Muscle layer of duodenum (tissue), 2 donors: Measurements from ENCODE around the gene POLRMT.

Experiments
- H3K27ac ChIP-seq: one replicate; pipeline ENCODE4 v1.7.0; 2013; ENCODE audit warnings: mild to moderate bottlenecking, low read length
- H3K27me3 ChIP-seq: one replicate; pipeline ENCODE4 v1.7.0; 2013; ENCODE audit warnings: low read depth, mild to moderate bottlenecking, control low read depth, low read length
- H3K36me3 ChIP-seq, 2 donors: one replicate each; pipeline ENCODE4 v1.7.0; 2013; ENCODE audit warnings: low read length in 2 of 2, control low read depth in 1 of 2, mild to moderate bottlenecking in 1 of 2; ENCODE audit not compliant: insufficient read depth in 2 of 2, control insufficient read depth in 1 of 2
- H3K4me1 ChIP-seq, 2 donors: one replicate each; pipeline ENCODE4 v1.7.0; 2013; ENCODE audit warnings: low read length in 2 of 2, mild to moderate bottlenecking in 2 of 2, control low read depth in 1 of 2, moderate library complexity in 1 of 2; ENCODE audit not compliant: insufficient read depth in 2 of 2, control insufficient read depth in 1 of 2
- H3K4me3 ChIP-seq, 2 donors: one replicate each; pipeline ENCODE4 v1.7.0; 2013; ENCODE audit warnings: low read length in 2 of 2, low read depth in 1 of 2, mild to moderate bottlenecking in 1 of 2
- H3K9me3 ChIP-seq, 2 donors: one replicate each; pipeline ENCODE4 v1.7.0; 2013; ENCODE audit warnings: low read length in 2 of 2, control low read depth in 1 of 2, mild to moderate bottlenecking in 1 of 2; ENCODE audit not compliant: control insufficient read depth in 1 of 2
- donor health status: healthy.

POLRMT gene

GRCh38 chr19:594265-594870 lies 39.0 kb downstream of the POLRMT start:
- Histone ChIP-seq H3K4me1 (peaks cover 0 to 7% of the 10 kb centered on the region in 2 donors), H3K36me3 (no peaks in the 10 kb centered on the region), H3K9me3 (no peaks in the 10 kb centered on the region), H3K4me3 (no peak overlapping the region), H3K27ac (no peak overlapping the region), H3K27me3 (peaks cover 8% of the 10 kb centered on the region)

- Histone ChIP-seq H3K36me3 (no peaks in the 10 kb centered on the region), H3K4me1 (peaks cover 0 to 16% of the 10 kb centered on the region in 2 donors), H3K9me3 (no peaks in the 10 kb centered on the region), H3K27me3 (peaks cover 16% of the 10 kb centered on the region), H3K27ac (no peak overlapping the region), H3K4me3 (no peak overlapping the region)
Measured at GRCh38 chr19:593505-593904, 39.8 kb downstream of the POLRMT start.

GRCh38 chr19:593055-593454 lies 40.3 kb downstream of the POLRMT start:
- H3K27me3 ChIP-seq, result peaks cover 18% of the 10 kb centered on the region

DNA sequence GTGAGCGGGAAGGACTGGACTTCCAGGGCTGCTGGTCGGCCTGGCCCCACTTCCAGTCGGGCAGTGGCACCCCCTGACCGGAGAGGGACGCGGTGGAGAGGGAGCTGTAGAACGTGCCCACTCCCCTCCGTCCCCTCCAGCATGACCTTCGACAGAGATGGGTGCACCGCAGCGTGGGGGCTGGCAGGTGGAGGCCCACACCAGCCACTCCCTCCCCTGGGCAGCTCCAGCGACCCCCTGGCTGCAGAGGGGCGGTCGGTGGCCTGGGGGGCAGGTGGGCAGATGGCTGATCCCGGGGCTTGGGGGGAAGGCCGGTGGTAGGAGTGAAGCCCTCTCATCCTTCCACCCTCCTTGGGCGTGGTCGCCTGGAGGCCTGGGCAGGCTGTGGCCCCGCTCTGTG lies 41.2 kb downstream of the POLRMT start:
- Histone ChIP-seq H3K27ac (no peak overlapping the region), H3K4me3 (no peak overlapping the region), H3K36me3 (no peaks in the 10 kb centered on the region), H3K27me3 (peaks cover 18% of the 10 kb centered on the region), H3K4me1 (peaks cover 0 to 23% of the 10 kb centered on the region in 2 donors), H3K9me3 (no peaks in the 10 kb centered on the region)

More at GRCh38 chr19:593055-593454, 40.3 kb downstream of the POLRMT start:
- Histone ChIP-seq H3K4me1 (peaks cover 0 to 20% of the 10 kb centered on the region in 2 donors), H3K36me3 (no peaks in the 10 kb centered on the region), H3K27ac (no peak overlapping the region), H3K9me3 (no peaks in the 10 kb centered on the region), H3K4me3 (no peak overlapping the region)

DNA sequence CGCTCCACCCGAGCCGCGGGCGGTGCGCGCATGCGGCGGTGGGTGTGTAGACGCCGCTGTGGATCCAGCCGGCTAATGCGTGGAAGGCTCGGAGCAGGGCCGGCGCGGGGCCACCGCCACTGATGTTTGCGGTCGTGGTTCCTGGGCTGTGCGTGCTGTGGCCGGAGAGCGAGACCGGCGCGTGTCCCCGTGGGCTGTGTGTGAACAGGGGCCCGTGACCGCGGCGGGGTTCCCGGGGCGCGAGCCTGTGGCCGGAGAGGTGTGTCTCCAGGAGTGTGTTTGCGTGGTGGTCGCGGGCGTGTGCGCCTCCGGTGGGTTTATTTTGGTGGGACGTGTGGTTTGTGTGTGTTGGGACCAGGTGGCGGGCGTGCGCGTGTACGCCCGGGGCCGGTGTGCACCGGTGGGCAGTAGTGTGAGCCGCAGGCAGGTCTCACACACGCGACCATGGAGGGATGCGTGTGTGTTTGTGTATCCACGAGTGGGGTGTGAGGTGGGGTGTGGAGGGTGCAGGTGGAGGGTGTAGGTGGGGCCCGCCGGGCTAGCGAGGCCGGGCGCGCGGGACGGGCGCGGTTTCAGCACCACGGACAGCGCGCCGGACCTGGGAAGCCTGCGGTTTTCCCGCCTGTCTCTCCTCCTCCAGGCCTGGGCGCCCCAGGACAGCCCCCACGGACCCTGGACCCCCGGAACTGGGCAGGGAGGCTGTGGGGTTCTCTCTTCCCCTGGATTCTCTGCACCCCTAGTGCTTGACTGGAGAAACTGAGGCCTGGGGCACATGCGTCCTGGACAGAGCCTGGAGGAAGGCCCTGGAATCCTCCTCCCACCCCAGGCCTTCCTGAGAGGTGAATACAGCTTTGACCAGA lies 42.0 kb downstream of the POLRMT start:
- Histone ChIP-seq H3K36me3 (no peaks in the 10 kb centered on the region), H3K4me3 (no peak overlapping the region), H3K27me3 (peaks cover 18% of the 10 kb centered on the region), H3K4me1 (peaks cover 0 to 23% of the 10 kb centered on the region in 2 donors), H3K27ac (no peak overlapping the region), H3K9me3 (no peaks in the 10 kb centered on the region)

DNA sequence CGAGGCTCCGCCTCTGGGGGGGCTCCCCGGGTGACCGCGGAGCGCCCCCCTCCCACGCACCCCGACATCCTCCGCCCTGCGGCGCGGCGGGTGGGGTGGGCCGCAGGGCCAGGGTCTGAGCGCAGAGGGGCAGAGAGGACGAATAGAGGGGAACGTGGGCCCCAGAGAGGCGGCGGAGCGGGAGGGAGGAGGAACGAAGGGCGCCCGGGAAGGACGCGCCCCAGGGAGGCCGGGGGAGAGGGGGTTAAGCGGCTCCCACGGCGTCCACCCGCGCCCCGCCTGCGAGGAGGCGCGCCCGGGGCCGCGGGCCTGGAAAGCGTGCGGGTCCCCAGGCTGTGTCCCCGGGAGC lies 42.6 kb downstream of the POLRMT start:
- Histone ChIP-seq H3K27me3 (peaks cover 18% of the 10 kb centered on the region), H3K9me3 (no peaks in the 10 kb centered on the region), H3K4me1 (peaks cover 0 to 23% of the 10 kb centered on the region in 2 donors), H3K4me3 (no peak overlapping the region), H3K36me3 (no peaks in the 10 kb centered on the region), H3K27ac (no peak overlapping the region)

DNA sequence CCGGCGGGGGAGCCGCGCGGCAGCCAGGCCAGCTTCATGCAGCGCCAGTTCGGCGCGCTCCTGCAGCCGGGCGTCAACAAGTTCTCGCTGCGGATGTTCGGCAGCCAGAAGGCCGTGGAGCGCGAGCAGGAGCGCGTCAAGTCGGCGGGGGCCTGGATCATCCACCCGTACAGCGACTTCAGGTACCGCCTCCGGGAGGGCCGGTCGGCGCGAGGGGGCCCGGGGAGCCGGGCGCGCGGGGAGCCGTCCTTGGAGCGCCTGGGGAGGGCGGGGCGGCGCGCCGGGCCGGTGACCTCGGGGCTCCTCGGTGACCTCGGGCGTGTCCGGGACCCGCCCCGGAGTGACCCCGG lies 43.0 kb downstream of the POLRMT start:
- peaks cover 0 to 23% of the 10 kb centered on the region in 2 donors for H3K4me1 ChIP-seq
- H3K27ac ChIP-seq, result no peak overlapping the region
- no peaks in the 10 kb centered on the region for H3K9me3 ChIP-seq
- H3K36me3 ChIP-seq, result no peaks in the 10 kb centered on the region
- H3K4me3 ChIP-seq, result no peak overlapping the region
- H3K27me3 ChIP-seq, result peaks cover 18% of the 10 kb centered on the region

DNA sequence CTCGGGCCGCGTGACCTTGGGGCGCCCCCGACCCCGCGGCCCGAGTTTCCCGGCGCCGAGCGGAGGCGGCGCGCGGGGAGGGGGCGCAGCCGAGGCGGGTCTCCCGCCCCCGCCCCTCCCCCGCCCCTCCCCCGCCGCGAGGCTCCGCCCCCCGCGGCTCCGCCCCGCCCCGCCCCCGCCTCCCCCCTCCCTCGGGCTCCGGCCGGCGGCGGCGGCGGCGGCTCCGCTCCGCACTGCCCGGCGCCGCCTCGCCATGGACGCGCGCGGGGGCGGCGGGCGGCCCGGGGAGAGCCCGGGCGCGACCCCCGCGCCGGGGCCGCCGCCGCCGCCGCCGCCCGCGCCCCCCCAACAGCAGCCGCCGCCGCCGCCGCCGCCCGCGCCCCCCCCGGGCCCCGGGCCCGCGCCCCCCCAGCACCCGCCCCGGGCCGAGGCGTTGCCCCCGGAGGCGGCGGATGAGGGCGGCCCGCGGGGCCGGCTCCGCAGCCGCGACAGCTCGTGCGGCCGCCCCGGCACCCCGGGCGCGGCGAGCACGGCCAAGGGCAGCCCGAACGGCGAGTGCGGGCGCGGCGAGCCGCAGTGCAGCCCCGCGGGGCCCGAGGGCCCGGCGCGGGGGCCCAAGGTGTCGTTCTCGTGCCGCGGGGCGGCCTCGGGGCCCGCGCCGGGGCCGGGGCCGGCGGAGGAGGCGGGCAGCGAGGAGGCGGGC lies 43.5 kb downstream of the POLRMT start, which contains the start of gene HCN2:
Gene HCN2 (plus strand): TSS at position 189 of the 703 bp plus-strand sequence. CDS start 65 bp downstream, at position 254.
- Histone ChIP-seq H3K36me3 (no peaks in the 10 kb centered on the region), H3K4me3 (no peak within 1 kb of the TSS), H3K27ac (no peak within 1 kb of the TSS), H3K9me3 (no peaks in the 10 kb centered on the region), H3K4me1 (peaks cover 0 to 23% of the 10 kb centered on the region in 2 donors), H3K27me3 (peaks cover 18% of the 10 kb centered on the region)

DNA sequence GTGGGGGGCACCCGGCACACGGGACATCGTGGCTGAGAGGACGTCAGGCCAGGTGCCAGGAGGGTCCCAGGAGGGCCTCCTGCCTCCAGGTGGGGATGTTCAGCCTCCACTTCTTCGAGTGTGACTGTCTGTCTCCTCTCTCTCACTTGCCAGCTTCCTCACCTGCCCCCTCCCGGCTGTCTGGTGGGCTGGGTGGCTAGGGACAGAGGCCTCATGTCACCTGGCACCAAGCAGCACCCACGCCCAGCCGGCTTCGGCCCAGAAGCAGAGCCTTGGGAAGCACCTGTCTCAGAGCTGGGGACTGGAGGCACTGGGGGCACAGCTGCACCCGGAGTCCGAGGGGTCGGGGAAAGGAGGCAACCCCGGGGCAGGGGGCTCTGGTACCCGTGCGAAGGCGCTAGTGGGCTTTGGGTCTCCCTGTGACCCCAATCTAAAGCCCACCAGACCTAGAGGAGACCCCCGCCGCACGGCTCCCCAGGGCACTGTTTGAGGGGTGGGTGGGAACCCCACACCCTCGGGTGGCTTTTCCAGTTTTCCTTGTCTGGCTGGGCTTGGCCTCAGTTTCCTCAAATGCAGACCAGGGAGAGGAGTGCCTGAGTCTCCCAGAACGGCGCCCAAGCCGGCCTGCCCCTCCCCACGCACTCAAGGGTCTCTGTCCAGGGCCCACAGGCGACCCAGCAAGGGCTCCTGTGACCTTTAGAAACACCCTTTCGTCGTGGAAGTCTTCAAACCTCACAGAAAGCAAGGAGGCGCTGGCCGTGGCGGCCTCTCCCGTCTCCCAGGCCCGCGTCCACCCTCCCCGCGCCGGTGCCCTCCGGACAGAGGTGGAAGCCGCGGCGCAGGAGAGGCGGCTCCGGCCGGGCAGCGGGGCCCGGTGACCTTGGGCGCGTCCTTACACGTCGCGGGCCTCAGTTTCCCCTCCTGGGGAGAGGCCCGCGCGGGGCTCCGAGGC lies 44.3 kb downstream of the POLRMT start:
- Histone ChIP-seq H3K4me3 (no peak overlapping the region), H3K27me3 (peaks cover 18% of the 10 kb centered on the region), H3K27ac (no peak overlapping the region), H3K4me1 (peaks cover 0 to 23% of the 10 kb centered on the region in 2 donors), H3K36me3 (no peaks in the 10 kb centered on the region), H3K9me3 (no peaks in the 10 kb centered on the region)

- Histone ChIP-seq H3K27me3 (peaks cover 18% of the 10 kb centered on the region), H3K9me3 (no peaks in the 10 kb centered on the region), H3K36me3 (peaks cover 0 to 5% of the 10 kb centered on the region in 2 donors), H3K4me3 (no peak overlapping the region), H3K27ac (no peak overlapping the region), H3K4me1 (peaks cover 0 to 23% of the 10 kb centered on the region in 2 donors)
Measured at GRCh38 chr19:588093-588740, 45.1 kb downstream of the POLRMT start.
